HepG2 (cell line): Measurements from ENCODE around the gene KITLG. TPM values are rescaled to one million over a fixed set of nuclear protein-coding genes. Genes with fewer than 3 reads are reported as not detected.

Experiments used
- PHF20 ChIP-seq: sonication (generic); formaldehyde crosslinking; IDR thresholded peaks from 2 replicates; pipeline ENCODE4 v1.5.0; 2020; ENCODE audit warnings: mild to moderate bottlenecking, missing genetic modification reagents
- REPIN1 ChIP-seq: sonication (generic); formaldehyde crosslinking; IDR thresholded peaks from 2 replicates; pipeline ENCODE4 v1.8.0; 2022; ENCODE audit warnings: missing genetic modification reagents, low read depth, mild to moderate bottlenecking, borderline replicate concordance
- ZNF567 ChIP-seq: sonication (generic); formaldehyde crosslinking; IDR thresholded peaks from 2 replicates; pipeline ENCODE4 v1.8.1; 2023; ENCODE audit warnings: mild to moderate bottlenecking, missing genetic modification reagents, borderline replicate concordance
- ZNF577 ChIP-seq: sonication (generic); formaldehyde crosslinking; IDR thresholded peaks from 2 replicates; pipeline ENCODE4 v1.4.0; 2020; ENCODE audit warnings: mild to moderate bottlenecking, low read depth, missing genetic modification reagents, borderline replicate concordance
- polyA plus RNA-seq, 8 experiments: library from polyadenylated mRNA; depleted of rRNA in 3 of 8; stranded (reverse) in 7 of 8; unstranded in 1 of 8; fragments of >200 nt; fragmentation: Illumina TruSeq in 4 of 8; extraction: Trizol in 4 of 8; gene quantifications; 2 replicates each; pipeline versions ENCODE4 v1.2.1 to v1.2.3, GENCODE V29; 2011 to 2016; ENCODE audit warnings: low read depth in 4 of 8, missing spikeins in 1 of 8, mixed read lengths in 1 of 8; ENCODE audit not compliant: insufficient read depth in 1 of 8
- total RNA-seq, 5 experiments: library from RNA; depleted of rRNA; stranded (reverse); fragments of >200 nt; fragmentation: Illumina TruSeq; extraction: Trizol; gene quantifications; 2 replicates each; pipeline ENCODE4 v1.2.3, GENCODE V29; 2016; ENCODE audit warnings: low read depth in 1 of 5
- TF ChIP-seq, protein P1 (sequence below), 2 experiments: fragments of 450-650 bp in 1 of 2; sonication (generic) in 1 of 2; formaldehyde crosslinking in 1 of 2; IDR thresholded peaks; 2 replicates each; pipeline versions ENCODE4 v1.6.1 to v1.8.0; 2016 to 2022; ENCODE audit warnings: antibody characterized with exemption in 1 of 2, mild to moderate bottlenecking in 1 of 2, missing genetic modification reagents in 1 of 2

KITLG gene
- total and polyA plus RNA-seq, 2 of the 13 experiments (the other 11 are each of a cell fraction or from before 2014, with no cell fraction given): 0.66 to 4.3 TPM

- TF ChIP-seq, protein P1, sequence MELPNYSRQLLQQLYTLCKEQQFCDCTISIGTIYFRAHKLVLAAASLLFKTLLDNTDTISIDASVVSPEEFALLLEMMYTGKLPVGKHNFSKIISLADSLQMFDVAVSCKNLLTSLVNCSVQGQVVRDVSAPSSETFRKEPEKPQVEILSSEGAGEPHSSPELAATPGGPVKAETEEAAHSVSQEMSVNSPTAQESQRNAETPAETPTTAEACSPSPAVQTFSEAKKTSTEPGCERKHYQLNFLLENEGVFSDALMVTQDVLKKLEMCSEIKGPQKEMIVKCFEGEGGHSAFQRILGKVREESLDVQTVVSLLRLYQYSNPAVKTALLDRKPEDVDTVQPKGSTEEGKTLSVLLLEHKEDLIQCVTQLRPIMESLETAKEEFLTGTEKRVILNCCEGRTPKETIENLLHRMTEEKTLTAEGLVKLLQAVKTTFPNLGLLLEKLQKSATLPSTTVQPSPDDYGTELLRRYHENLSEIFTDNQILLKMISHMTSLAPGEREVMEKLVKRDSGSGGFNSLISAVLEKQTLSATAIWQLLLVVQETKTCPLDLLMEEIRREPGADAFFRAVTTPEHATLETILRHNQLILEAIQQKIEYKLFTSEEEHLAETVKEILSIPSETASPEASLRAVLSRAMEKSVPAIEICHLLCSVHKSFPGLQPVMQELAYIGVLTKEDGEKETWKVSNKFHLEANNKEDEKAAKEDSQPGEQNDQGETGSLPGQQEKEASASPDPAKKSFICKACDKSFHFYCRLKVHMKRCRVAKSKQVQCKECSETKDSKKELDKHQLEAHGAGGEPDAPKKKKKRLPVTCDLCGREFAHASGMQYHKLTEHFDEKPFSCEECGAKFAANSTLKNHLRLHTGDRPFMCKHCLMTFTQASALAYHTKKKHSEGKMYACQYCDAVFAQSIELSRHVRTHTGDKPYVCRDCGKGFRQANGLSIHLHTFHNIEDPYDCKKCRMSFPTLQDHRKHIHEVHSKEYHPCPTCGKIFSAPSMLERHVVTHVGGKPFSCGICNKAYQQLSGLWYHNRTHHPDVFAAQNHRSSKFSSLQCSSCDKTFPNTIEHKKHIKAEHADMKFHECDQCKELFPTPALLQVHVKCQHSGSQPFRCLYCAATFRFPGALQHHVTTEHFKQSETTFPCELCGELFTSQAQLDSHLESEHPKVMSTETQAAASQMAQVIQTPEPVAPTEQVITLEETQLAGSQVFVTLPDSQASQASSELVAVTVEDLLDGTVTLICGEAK (IDR thresholded peaks at IDR 0.05): no peak
- TF ChIP-seq, protein P1 (CRISPR knock-in tag; IDR thresholded peaks at IDR 0.05): no peak
- TF ChIP-seq ZNF567 (CRISPR knock-in tag): no peak
- no peak for TF ChIP-seq REPIN1 (CRISPR knock-in tag)
- TF ChIP-seq ZNF577 (CRISPR knock-in tag): no peak
- no peak for TF ChIP-seq PHF20
- TF ChIP-seq, all 625 proteins: peak for 0
Measured at GRCh38 chr12:88585077-88585476, 4.8 kb upstream of the KITLG start (continued).
